HepG2 (cell line): ENCODE data around the gene DUS1L. TPM values are rescaled to one million over a fixed set of nuclear protein-coding genes. Genes with fewer than 3 reads are reported as not detected.
"Not testable (repeated sequence)": the region's sequence is repeated elsewhere in the genome, so short reads cannot be mapped to it uniquely, and the experiment has no call there.

Source experiments
- ATAC-seq: fragments of 200-7000 bp; cut with Tn5 transposase; 3 replicates; pipeline ENCODE4 v1.9.1; 2020; ENCODE audit warnings: mild to moderate bottlenecking, moderate library complexity
- BruUV-seq: library from RNA; stranded (reverse); fragments of 400-500 nt; replicated peaks from 2 replicates; lab custom pipeline; 2021; lab: Mats Ljungman, UMichigan
- CTCF ChIA-PET: fragments of 300-600 bp; formaldehyde crosslinking; extraction: SDS; loops from one replicate; lab custom pipeline; 2021; ENCODE audit warnings: low total read pairs, inconsistent platforms, low intra/inter-chr PET ratio; lab: Yijun Ruan, JAX
- POLR2A ChIA-PET: fragments of 350-600 bp; sonication (Branson Sonifier 250); formaldehyde crosslinking; loops from one replicate; lab custom pipeline; 2020; ENCODE audit warnings: antibody characterized with exemption, inconsistent platforms; lab: Yijun Ruan, JAX
- DNase-seq: peaks from one replicate; pipeline ENCODE4 v3.0.0-alpha.2; 2015; ENCODE audit warnings: low spot score
- FAIRE-seq: peaks from 3 replicates; lab custom pipeline; 2011; peaks lifted over from hg19 to GRCh38; lab: Jason Lieb, UNC
- H2AFZ ChIP-seq: one replicate; pipeline ENCODE4 v1.6.1; 2011; ENCODE audit warnings: low read length, inconsistent platforms
- H3K27ac ChIP-seq: fragments of 300-600 bp; 3 replicates; pipeline ENCODE4 v1.8.0; 2011; ENCODE audit warnings: mixed run types, mild to moderate bottlenecking, mixed read lengths, low read length, inconsistent platforms; ENCODE audit not compliant: insufficient read depth; ENCODE audit errors: extremely low read length
- H3K27me3 ChIP-seq, 2 experiments: fragments of 200-600 bp in 1 of 2; 2 replicates in 1 of 2; 3 replicates in 1 of 2; pipeline versions ENCODE4 v1.6.0 to v1.8.0; 2011; ENCODE audit warnings: low read length in 2 of 2, mild to moderate bottlenecking in 2 of 2, moderate library complexity in 2 of 2, inconsistent platforms in 1 of 2; ENCODE audit not compliant: insufficient read depth in 2 of 2, control insufficient read depth in 1 of 2
- H3K36me3 ChIP-seq, 2 experiments: fragments of 200-600 bp in 1 of 2; replicated peaks in 1 of 2; 2 replicates in 1 of 2; 3 replicates in 1 of 2; pipeline versions ENCODE4 v1.5.1 to v1.8.0; 2011; ENCODE audit warnings: low read length in 2 of 2, inconsistent platforms in 1 of 2; ENCODE audit not compliant: insufficient read depth in 2 of 2, control insufficient read depth in 1 of 2
- H3K4me1 ChIP-seq: 2 replicates; pipeline ENCODE4 v1.5.1; 2012; ENCODE audit warnings: low read length, inconsistent platforms; ENCODE audit not compliant: insufficient read depth
- H3K4me2 ChIP-seq: 2 replicates; pipeline ENCODE4 v1.6.0; 2011; ENCODE audit warnings: low read depth, low read length, inconsistent platforms
- H3K4me3 ChIP-seq, 3 experiments: fragments of 200-600 bp in 1 of 3; sonication (generic), shearing (Covaris generic) in 1 of 3; replicated peaks in 1 of 3; 2 replicates each; pipeline ENCODE4 v1.5.1; 2011 to 2016; ENCODE audit warnings: low read length in 3 of 3, inconsistent platforms in 2 of 3, low read depth in 2 of 3, mild to moderate bottlenecking in 2 of 3, control low read depth in 1 of 3, mixed read lengths in 1 of 3; ENCODE audit not compliant: insufficient read depth in 1 of 3
- H3K79me2 ChIP-seq: one replicate; pipeline ENCODE4 v1.6.1; 2011; ENCODE audit warnings: low read length, inconsistent platforms; ENCODE audit not compliant: insufficient read depth
- H3K9ac ChIP-seq: 2 replicates; pipeline ENCODE4 v1.6.0; 2011; ENCODE audit warnings: mild to moderate bottlenecking, low read depth, low read length, inconsistent platforms; ENCODE audit not compliant: insufficient read depth
- H3K9me3 ChIP-seq: 2 replicates; pipeline ENCODE4 v1.5.1; 2012; ENCODE audit warnings: mild to moderate bottlenecking, low read length
- H4K20me1 ChIP-seq: 2 replicates; pipeline ENCODE4 v1.6.0; 2011; ENCODE audit warnings: inconsistent platforms, mild to moderate bottlenecking, low read length, moderate library complexity; ENCODE audit not compliant: insufficient read depth
- ATF3 ChIP-seq: sonication (generic); formaldehyde crosslinking; IDR thresholded peaks from 2 replicates; pipeline ENCODE4 v1.4.0; 2020; ENCODE audit warnings: missing genetic modification reagents
- ATF5 ChIP-seq: sonication (generic); formaldehyde crosslinking; IDR thresholded peaks from 2 replicates; pipeline ENCODE4 v1.4.0; 2020; ENCODE audit warnings: mild to moderate bottlenecking, low read depth, missing genetic modification reagents
- ATF6 ChIP-seq: sonication (generic); formaldehyde crosslinking; conservative IDR thresholded peaks from 2 replicates; pipeline ENCODE4 v1.4.0; 2020; ENCODE audit warnings: missing genetic modification reagents
- BCL6 ChIP-seq: IDR thresholded peaks from 2 replicates; pipeline ENCODE4 v1.6.1; 2016; ENCODE audit warnings: missing genetic modification reagents, missing compliant biosample characterization
- FOXA3 ChIP-seq: IDR thresholded peaks from 2 replicates; pipeline ENCODE4 v1.6.1; 2016; ENCODE audit warnings: missing genetic modification reagents, missing compliant biosample characterization
- NONO ChIP-seq, 2 experiments: fragments of 450-650 bp in 1 of 2; sonication (generic) in 1 of 2; formaldehyde crosslinking in 1 of 2; IDR thresholded peaks in 1 of 2; conservative IDR thresholded peaks in 1 of 2; 2 replicates each; pipeline versions ENCODE4 v1.6.1 to v1.8.0; 2017 to 2022; ENCODE audit warnings: mild to moderate bottlenecking in 1 of 2, missing genetic modification reagents in 1 of 2, moderate library complexity in 1 of 2
- SIN3B ChIP-seq: fragments of 150-350 bp; IDR thresholded peaks from 2 replicates; pipeline ENCODE4 v1.6.1; 2014; ENCODE audit warnings: low read length
- ZBTB14 ChIP-seq: sonication (generic); formaldehyde crosslinking; IDR thresholded peaks from 2 replicates; pipeline ENCODE4 v1.4.0; 2020; ENCODE audit warnings: missing genetic modification reagents
- ZKSCAN8 ChIP-seq: IDR thresholded peaks from 2 replicates; pipeline ENCODE4 v1.6.1; 2016; ENCODE audit warnings: borderline replicate concordance, missing genetic modification reagents, missing compliant biosample characterization
- ZNF383 ChIP-seq: sonication (generic); formaldehyde crosslinking; IDR thresholded peaks from 2 replicates; pipeline ENCODE4 v1.4.0; 2020; ENCODE audit warnings: missing genetic modification reagents, mild to moderate bottlenecking, borderline replicate concordance
- ZNF713 ChIP-seq: sonication (generic); formaldehyde crosslinking; IDR thresholded peaks from 2 replicates; pipeline ENCODE4 v1.4.0; 2020; ENCODE audit warnings: mild to moderate bottlenecking, missing genetic modification reagents
- ZNF777 ChIP-seq: sonication (generic); formaldehyde crosslinking; IDR thresholded peaks from 2 replicates; pipeline ENCODE4 v1.4.0; 2020; ENCODE audit warnings: missing genetic modification reagents
- WGBS: methylation state at CpG from one replicate; pipeline ENCODE4 v1.1.6; 2017; ENCODE audit warnings: low lambda C conversion rate; 5-methylcytosine and 5-hydroxymethylcytosine counted together
- in situ Hi-C: cut with HindIII; loops from 2 replicates; pipeline ENCODE4 v1.10.0; 2017; ENCODE audit warnings: low pct_unique_long_range_greater_than_20kb; ENCODE audit not compliant: extremely low pct_ligation_motif_present
- intact Hi-C: fragments of 100-400 bp; cut with micrococcal nuclease; formaldehyde crosslinking; loops from one replicate; pipeline ENCODE4 v1.10.0; 2022; ENCODE audit not compliant: unreplicated experiment
- polyA plus RNA-seq, 8 experiments: library from polyadenylated mRNA; depleted of rRNA in 3 of 8; stranded (reverse) in 7 of 8; unstranded in 1 of 8; fragments of >200 nt; fragmentation: Illumina TruSeq in 4 of 8; extraction: Trizol in 4 of 8; gene quantifications; 2 replicates each; pipeline versions ENCODE4 v1.2.1 to v1.2.3, GENCODE V29; 2011 to 2016; ENCODE audit warnings: low read depth in 4 of 8, missing spikeins in 1 of 8, mixed read lengths in 1 of 8; ENCODE audit not compliant: insufficient read depth in 1 of 8
- total RNA-seq, 5 experiments: library from RNA; depleted of rRNA; stranded (reverse); fragments of >200 nt; fragmentation: Illumina TruSeq; extraction: Trizol; gene quantifications; 2 replicates each; pipeline ENCODE4 v1.2.3, GENCODE V29; 2016; ENCODE audit warnings: low read depth in 1 of 5

Gene DUS1L
- total and polyA plus RNA-seq, 2 of the 13 experiments (the other 11 are each of a cell fraction or from before 2014, with no cell fraction given) = 81.0 to 109 TPM

- CTCF ChIA-PET, DNase-seq, H3K27me3 ChIP-seq, H2AFZ ChIP-seq, ATAC-seq, H3K4me3 ChIP-seq, H3K9ac ChIP-seq, FAIRE-seq, H3K9me3 ChIP-seq, H3K4me2 ChIP-seq, BruUV-seq: not testable (repeated sequence)
- H3K36me3 ChIP-seq = peaks cover 4 to 12% of the 10 kb centered on the region in 2 experiments
- 96% methylated on average over 16 of the region's 16 CpGs for WGBS
- in situ Hi-C loops = loop anchor here (5.0 kb wide), 1 partner anchor 118 kb away; no protein-coding TSS in a partner anchor
- peaks cover 13% of the 10 kb centered on the region for H3K79me2 ChIP-seq
- peak overlapping the region; percentile 22 for H3K27ac ChIP-seq
- POLR2A ChIA-PET = interaction anchor here (1.0 to 1.9 kb wide), 4 partner anchors 16 to 64 kb away, joined by 3 to 37 read pairs (median 6); partner anchors contain the start of genes CENPX and LRRC45
- intact Hi-C loops = loop anchor here (5.0 kb wide), 1 partner anchor 113 kb away; no protein-coding TSS in a partner anchor
- peaks cover 20% of the 10 kb centered on the region for H4K20me1 ChIP-seq
- peaks cover 68% of the 10 kb centered on the region for H3K4me1 ChIP-seq
Observed at GRCh38 chr17:82038796-82039409, 26.7 kb downstream of the DUS1L start.

GRCh38 chr17:82037889-82038195 lies 27.8 kb downstream of the DUS1L start:
- peak overlapping the region; percentile 24 for H2AFZ ChIP-seq
- in situ Hi-C loops = loop anchor here (5.0 kb wide), 1 partner anchor 119 kb away; no protein-coding TSS in a partner anchor
- no peak for FAIRE-seq
- ChIA-PET POLR2A (interaction anchor here (0.7 to 6.2 kb wide), 53 partner anchors 11 to 335 kb away, joined by 3 to 112 read pairs (median 5); partner anchors contain the start of genes ALYREF, ANAPC11, ARHGDIA and CENPX), CTCF (interaction anchor here (1.1 to 1.8 kb wide), 2 partner anchors 13 to 79 kb away, joined by 3 to 7 read pairs; no protein-coding TSS in a partner anchor)
- H3K27ac ChIP-seq = peak overlapping the region; percentile 91
- no peaks in the 10 kb centered on the region for H3K9me3 ChIP-seq
- peaks cover 5 to 12% of the 10 kb centered on the region in 2 experiments for H3K36me3 ChIP-seq
- H3K79me2 ChIP-seq = peaks cover 13% of the 10 kb centered on the region
- H3K4me2 ChIP-seq = peak overlapping the region; percentile 73
- intact Hi-C loops = loop anchor here (1.0 to 5.0 kb wide), 5 partner anchors 13 to 114 kb away; partner anchors contain the start of genes GPS1, LRRC45 and RFNG
- H4K20me1 ChIP-seq = peaks cover 20% of the 10 kb centered on the region
- no peaks in the 10 kb centered on the region for H3K27me3 ChIP-seq
- H3K4me1 ChIP-seq = peaks cover 57% of the 10 kb centered on the region
- H3K9ac ChIP-seq = peak overlapping the region; percentile 42
- no peak for ATAC-seq
- TSS peak; percentile 92 for BruUV-seq
- H3K4me3 ChIP-seq = peak overlapping the region; percentile 8 to 98 (median 16); a peak in 5 of 6 replicates
- WGBS = 9% methylated on average over 10 of the region's 10 CpGs
- no peak for DNase-seq
- TF ChIP-seq ZNF383 (no peak), ATF5 (CRISPR knock-in tag) (no peak), SIN3B (no peak), NONO (IDR thresholded peaks at IDR 0.05) (no peak), NONO (CRISPR knock-in tag; conservative IDR thresholded peaks at IDR 0.05) (no peak), ATF6 (no peak), ATF3 (CRISPR knock-in tag) (no peak), BCL6 (CRISPR knock-in tag) (no peak), ZBTB14 (CRISPR knock-in tag) (no peak), ZNF777 (no peak), ZNF713 (CRISPR knock-in tag) (no peak), FOXA3 (CRISPR knock-in tag) (no peak), ZKSCAN8 (CRISPR knock-in tag) (no peak)
